Left hindlimb (tissue), 1 donor: ENCODE data around the gene SMIM7.
"Not testable (repeated sequence)": the region's sequence is repeated elsewhere in the genome, so short reads cannot be mapped to it uniquely, and the experiment has no call there.

Experiments
- DNase-seq: peaks from one replicate; pipeline ENCODE4 v3.0.0-alpha.2; 2018

The SMIM7 gene

DNA sequence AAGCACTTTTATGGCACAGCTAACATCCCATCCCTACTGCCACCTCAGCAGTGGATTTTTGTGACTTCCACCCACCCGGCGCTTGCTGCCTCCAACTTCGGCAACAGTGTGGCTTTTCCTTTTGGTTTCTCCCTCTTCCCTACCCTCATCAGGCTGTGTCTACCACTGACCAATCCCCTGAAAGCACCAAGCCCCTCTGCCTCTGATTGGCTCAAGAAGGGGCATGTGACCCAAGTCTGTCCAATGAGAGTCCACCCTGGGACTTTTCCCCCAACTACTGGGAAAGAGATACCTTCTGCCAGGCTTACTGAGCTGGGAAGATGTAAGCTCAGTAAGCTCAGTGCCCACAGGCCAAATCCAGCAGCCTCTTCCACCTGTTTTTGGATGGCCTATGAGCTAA is 5.8 kb downstream of the SMIM7 start:
- DNase-seq = no peak

DNA sequence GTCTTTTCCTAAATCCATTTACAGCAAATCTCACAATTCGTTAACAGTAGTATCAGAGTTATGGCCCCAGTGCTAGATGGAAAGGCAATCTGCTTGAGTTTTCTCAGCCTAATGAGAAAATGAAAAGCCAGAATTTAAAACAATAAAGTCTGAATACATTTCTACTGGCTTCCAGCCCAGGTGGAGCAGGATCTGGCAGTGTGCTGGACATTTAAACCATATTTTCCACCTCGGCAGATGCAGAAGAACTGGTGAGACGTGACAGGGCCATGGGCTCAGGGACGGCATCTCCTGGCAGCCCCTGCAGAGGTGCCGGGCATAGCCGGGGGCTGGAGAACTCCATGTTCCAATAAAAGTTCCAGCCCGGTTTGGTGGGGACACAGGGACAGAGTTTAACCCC is 7.1 kb downstream of the SMIM7 start:
- DNase-seq = no peak

DNA sequence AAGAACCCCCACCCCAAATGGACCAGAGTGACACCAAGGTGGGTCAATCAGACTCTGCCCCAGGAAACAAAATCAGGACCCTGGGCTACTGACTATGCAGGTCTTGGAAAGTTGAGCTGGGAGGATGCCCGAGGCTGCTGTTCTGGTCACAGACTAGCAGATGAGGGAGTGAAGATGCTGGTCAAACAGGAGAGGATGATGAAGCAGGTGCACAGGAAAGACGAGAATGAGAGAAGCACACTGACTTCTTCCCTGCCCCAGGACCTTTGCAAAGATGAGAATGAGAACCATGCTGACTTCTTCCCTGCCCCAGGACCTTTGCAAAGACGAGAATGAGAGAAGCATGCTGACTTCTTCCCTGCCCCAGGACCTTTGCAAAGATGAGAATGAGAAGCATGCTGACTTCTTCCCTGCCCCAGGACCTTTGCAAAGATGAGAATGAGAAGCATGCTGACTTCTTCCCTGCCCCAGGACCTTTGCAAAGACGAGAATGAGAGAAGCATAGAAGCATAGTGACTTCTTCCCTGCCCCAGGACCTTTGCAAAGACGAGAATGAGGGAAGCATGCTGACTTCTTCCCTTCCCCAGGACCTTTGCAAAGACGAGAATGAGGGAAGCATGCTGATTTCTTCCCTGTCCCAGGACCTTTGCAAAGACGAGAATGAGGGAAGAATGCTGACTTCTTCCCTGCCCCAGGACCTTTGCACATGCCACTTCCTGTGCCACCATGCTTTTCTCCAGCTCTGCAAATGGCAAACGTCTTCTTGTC is 8.3 kb downstream of the SMIM7 start:
- DNase-seq = not testable (repeated sequence)

DNA sequence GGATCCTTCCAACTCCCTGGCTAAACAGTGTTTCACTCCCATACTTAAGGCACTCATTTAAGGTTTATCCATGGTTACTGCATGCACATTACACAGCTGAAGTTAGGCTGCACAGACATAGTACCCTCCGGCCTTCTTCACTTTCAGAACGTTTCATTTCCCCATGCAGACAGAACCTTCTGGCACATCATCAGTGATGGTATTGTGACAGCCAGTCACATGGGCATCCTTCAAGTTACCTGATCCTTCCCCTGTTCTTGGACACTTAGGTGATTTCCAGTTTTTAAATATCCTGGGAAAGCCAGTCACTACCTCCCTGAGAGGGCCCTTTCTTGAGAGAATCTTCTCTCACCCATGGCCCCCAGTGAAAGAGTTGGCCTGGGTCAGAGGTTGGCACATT is 9.1 kb downstream of the SMIM7 start:
- no peak for DNase-seq

DNA sequence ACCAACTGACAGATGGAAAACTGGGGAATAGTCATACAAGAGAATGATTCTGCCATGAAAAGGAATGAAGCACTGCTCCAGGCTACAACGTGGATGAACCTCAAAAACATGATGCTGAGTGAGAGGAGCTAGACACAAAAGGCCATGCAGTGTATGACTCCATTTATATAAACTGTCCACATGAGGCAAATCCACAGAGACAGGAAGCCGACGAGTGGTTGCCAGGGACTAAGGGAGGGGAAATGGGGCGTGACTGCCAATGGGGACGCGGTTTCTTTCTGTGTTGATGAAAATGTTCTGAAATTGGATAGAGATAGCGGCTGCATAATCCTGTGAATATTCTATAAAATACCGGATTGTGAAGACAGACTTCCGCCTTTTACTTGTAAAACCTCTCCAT is 10.2 kb downstream of the SMIM7 start:
- no peak for DNase-seq

DNA sequence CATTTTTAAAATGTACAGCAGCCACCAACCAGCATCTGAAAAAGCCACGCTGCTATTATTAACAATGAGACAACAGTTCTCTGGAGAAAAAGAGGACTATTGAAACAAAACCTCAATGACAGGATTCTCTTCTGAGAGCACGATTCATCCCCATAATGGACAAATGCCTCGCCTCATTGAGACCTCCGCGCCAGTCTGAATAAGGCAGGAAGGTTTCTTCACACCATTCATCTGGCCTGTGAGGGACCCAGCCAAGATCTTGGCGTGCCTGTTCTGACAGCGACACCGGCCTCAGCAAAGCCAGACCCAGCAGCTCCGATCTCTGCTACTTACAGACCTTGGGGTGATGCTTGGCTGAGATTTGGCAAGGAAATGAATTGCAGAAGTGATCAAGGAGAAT is 14.8 kb downstream of the SMIM7 start:
- no peak for DNase-seq

DNA sequence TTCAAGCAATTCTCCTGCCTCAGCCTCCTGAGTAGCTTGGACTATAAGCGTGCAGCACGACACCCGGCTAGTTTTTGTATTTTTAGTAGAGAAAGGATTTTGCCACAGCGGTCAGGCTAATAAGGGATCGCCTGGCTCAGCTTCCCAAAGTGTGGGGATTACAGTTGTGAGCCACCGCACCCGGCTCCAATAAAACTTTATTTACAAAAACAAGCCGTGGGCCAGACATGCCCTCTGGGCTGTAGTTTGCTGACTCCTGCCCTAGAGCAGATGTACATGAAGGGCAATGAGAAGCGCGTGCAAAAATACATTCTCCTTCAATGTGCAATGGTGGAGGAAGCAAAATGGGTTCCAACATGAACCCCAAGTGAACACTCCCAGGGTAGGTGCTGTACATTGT is 18.2 kb downstream of the SMIM7 start:
- DNase-seq = no peak

DNA sequence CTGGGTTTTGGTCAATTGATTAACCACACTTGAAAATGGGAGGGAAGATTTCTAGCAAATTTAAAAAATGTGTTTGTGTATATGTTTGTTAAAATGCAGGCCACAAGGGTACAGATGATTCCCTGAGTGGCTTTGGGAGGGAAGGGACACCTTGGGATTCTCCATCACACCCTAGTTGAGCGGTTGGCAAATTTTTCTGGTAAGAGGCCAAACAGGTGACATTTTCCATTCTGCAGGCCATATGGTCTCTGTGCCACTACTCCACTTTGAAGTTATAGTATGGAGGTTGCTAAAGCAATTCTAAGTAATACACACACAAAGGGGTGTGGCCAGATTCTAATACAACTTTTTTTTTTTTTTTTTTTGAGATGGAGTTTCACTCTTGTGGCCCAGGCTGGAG is 19.0 kb downstream of the SMIM7 start:
- DNase-seq = no peak

DNA sequence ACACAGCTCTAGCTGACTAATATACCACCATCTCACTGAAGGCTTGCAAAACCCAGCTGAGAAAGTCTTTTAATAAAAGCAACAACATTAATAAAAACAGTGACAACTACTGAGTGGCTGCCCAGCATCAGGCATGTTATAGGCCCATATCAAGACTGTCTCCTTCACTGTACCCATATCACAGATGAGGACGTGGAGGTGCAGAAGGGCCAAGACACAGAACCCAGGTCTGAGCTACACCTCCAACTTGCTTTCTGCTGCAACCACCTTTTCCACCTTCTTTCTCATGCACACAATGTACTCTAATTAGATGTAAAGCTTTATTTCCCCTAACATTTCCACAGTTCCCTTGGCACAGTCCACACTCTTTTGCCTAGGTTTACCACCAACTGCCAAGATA is 21.3 kb downstream of the SMIM7 start:
- no peak for DNase-seq

DNA sequence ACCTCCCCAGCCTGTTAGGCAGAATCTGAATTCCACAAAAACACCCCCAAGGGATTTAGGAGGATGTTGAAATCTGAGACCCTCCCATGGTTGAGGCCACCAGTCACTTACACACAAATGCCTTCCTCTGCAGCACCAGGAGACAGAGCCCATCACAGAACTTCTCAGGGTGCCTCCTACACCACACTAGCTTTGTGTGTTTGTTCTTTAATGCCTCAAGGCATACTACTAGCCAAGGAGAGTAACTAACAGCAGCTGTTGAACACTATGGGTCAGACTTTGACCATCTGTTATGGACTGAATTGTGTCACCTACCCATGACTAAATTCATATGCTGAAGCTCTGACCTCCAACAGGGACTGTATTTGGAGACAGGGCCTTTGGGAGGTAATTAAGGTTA is 22.4 kb downstream of the SMIM7 start:
- no peak for DNase-seq

DNA sequence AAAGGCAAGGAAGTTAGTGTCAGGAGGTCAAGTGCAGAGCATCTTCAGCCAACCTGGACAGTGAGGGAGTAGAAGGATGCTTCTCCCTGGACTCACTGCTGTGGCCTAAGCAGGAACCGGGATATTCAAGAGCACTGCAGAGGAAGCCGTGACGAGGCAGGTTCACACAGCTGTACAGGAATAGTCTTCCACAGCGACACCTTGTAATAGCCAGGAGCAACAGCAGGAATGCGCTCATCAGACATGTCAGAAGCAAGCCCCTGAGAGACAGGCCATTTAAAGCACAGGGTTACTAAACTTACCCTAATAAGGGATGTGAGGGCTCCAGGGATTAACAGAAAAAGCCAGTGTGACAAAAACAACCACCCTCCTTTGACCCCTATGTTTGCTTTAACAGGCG is 28.5 kb downstream of the SMIM7 start:
- DNase-seq = no peak

DNA sequence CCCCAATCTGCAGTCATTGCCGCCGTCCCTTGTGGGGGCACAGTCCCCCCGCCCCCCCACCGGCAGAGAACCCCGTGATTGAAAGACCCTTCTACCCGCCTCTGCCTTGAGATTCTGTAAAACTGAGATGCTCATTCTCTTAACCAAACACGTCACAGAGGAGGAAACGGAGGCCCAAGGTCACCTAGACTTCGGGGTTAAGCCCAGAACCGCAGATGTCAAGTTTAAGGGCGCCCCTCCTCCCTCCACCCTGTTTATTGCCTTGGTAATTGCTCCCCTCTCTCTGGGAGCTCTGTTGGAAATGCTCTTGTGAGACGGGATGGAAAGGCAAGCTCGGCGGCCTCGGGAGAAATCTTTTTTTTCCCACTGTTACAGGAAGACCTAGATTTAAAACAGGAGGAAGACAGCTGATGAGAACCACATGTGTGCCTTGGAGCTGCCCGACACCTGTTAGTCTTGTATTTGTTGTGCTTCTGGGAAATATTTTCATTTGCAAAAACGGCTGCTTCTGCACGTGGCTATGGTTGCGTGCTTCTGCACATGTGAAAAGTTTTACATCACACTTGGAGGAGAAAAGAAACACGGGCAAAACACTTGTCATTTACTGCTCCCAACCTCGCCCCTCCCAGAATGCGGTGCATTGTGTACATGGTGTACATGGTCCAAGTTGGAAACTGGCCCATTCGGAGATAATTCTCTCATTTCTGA is 30.8 kb downstream of the SMIM7 start:
- DNase-seq = peak; percentile 80

DNA sequence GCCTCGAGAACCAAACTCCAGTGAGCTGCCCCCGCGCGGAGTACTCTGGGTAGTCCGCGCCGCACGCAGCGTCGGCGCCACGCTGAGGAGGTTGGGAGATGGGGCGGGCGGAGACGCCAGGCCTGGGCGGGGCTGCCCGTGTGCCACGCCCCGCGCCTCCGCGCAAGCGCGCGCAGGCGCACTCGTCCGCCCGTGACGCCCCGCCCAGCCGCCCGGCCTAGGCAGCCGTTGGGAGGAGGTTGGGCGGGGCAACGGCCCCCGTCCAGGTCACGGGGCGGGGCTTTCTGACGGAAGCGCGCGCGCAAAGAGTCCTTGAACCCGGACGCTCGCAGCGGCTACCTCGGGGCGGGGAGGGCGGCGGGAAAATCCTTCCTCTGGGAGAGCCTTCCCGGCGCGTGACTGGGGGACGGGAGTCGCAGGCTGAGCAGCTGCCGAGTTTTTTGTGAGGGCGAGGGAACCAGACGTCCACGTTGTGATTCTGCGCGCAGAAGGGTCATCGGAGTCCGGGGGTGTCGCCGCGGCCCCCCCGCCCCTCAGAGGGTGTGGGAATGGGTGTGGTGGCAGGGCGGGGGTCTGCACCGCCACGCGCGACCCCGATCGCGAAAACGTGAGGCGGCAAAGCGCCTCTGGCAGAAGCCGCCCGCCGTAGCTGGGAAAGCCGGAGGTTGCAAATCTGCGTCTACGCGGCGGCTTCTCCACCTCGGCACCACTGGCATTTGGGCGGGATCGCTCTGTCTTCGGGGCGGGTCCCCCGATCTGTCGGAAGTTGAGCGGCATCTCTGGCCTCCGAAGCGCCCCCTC is 31.6 kb downstream of the SMIM7 start, which contains the start of gene MED26:
Gene MED26 (minus strand): TSS at position 22 of the 801 bp plus-strand sequence. CDS start 261 bp downstream, outside the sequence.
- peak; percentile 97 for DNase-seq

DNA sequence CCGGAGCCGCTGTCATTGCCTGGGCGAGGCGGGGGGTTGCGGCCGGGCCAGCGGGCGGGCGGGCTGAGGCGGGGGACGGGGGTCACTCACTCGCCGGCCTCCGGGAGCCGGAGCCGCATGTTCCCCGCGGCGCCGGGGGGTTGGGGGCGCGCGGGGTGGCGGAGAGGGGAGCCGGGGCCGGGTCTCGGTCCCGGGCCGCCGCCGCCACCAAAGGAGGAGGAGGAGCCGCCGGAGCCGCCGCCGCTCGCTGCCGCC is 32.1 kb downstream of the SMIM7 start:
- DNase-seq = no peak

DNA sequence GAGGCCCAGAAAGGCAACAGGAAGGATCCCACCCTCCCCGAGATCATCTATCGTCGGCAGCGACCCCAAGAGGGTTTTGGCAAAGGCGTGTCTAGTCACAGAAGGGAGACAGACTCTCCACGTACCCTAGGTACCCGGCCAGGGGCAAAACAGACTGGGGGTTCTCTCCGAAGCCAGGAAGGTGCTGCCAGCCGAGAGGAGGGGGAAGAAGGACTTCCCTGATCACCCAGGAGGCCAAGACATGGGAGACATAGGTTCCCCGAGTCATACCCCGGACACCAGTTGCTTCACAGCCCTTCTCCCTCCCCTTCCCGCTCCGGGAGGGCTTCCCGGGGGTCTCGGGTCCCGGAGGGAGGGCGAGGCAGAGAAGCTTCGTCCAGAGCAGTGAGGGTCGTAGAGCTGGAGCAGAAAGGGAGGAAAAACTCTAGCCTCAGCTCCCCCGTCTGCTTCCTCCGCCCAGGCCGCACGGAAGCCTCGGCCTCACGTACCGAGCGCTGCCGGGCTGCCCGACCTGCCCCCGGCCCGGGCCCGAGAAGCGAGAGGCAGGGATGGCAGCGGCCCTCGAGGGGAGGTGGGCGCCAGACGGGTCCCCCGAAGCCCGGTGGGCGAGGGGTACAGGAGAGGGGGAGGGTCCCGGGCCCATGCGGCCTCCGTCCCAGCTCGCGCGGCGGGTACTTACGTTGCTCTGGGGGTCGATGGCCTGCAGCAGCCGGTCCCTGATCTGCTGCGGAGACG is 32.6 kb downstream of the SMIM7 start:
- no peak for DNase-seq

DNA sequence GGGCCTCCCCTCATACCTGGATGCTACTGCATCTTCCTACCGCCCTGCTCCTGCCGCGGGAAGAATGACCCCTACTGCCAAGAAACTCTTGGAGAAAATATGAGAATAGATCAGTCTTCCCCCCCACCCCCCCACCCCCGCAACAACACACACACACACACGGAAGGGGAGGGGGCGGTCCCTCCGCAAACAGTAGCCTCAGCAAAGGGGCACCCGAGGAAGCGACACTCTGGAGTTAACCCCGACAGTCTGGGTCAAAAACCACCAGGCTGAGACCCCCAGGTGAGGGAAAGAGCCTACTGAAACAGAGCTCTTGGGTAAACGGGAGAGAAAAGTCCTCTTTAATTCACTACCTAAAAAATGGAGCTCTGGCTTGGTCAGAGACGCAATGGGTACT is 33.1 kb downstream of the SMIM7 start:
- no peak for DNase-seq

DNA sequence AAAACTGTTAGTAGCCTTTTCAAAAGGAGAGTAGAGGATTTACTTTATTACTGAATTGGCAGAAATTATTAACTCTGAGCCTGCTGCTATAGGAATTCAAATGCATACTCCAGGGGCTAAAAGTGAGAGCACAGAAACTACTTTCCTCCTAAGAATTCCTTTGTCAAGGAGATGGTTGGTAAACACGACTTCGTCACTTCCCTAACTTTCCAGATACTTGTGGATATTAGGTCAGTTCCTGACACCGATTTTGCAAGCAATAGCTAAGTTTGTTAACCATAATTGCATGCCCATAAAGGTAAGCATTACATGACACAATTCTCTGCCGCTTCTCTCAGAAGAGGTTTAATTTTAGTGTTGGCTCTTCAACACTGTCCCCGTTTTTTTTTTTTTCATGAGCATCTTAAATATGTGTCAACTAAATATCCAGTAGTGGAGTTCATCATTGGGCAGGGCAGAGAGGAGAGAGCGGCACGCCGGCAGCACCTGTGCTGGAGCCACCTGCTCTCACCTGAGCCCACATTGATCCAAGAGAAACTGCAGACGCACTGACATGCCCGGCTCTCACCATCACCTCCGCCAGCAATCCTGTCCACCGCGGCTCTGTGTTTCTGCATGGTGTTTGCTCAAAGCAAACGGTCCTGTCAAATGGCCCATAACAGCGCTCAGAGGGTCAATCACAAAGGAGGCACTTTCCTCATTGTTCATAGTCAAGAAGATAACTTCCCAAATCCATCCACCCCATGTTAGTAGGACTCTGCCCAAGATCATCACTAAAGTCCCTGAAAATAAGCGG is 34.6 kb downstream of the SMIM7 start:
- no peak for DNase-seq

DNA sequence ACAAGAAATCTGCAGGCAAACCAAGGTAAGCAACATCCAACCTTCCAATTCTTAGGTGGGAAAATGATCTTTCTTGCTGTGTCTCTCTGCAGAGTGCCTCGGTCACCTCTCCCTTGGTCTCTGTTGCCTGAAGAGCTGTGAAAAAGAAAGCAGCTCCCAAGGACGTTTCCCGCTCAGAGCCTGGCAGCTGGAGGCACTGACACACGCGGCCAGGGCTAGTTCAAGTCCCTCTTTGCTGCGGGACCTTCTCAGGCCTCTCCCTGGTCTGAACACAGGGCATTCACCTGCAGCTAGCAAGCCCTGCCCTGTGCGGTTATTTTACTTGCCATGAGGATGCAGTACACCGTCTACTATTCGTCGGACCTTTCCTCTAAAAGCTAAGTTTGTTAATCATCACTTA is 35.7 kb downstream of the SMIM7 start:
- no peak for DNase-seq

DNA sequence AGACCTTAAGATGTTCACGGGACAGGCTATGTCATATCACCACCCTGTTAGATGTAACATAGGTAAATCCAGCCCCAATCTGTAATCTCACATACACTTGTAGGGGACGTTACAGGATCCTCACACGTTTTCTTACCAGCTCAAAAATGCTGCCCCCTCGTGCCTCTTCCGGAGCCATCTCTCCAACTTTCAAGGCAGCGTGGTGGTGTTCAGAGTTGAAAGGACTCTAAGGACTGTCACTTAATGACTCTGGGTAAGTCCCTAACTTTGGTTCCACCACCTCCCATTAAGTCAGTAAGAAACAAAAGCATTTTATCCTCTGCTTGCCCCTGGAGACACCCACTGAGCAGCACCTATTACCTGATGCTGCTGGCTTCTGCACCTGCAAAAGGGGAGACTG is 36.4 kb downstream of the SMIM7 start:
- DNase-seq = no peak

DNA sequence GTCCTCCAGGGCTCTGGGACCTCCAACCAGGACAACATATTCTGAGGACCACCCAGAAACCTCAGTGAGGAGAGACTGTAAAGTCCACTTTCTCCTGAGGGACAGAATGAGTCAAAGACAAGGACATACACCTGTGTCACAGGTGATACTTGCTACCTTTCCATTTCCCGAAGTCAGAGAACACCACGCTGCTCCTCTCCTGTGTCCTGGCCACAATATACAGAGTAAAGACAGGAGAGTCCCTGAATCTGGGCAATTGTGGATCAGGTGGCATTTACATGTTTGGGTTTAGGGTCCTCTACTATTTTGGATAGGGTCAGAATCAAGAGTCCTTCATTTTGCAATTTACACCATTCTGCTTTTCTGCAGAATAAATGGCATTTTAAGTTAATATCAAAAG is 36.9 kb downstream of the SMIM7 start:
- no peak for DNase-seq

DNA sequence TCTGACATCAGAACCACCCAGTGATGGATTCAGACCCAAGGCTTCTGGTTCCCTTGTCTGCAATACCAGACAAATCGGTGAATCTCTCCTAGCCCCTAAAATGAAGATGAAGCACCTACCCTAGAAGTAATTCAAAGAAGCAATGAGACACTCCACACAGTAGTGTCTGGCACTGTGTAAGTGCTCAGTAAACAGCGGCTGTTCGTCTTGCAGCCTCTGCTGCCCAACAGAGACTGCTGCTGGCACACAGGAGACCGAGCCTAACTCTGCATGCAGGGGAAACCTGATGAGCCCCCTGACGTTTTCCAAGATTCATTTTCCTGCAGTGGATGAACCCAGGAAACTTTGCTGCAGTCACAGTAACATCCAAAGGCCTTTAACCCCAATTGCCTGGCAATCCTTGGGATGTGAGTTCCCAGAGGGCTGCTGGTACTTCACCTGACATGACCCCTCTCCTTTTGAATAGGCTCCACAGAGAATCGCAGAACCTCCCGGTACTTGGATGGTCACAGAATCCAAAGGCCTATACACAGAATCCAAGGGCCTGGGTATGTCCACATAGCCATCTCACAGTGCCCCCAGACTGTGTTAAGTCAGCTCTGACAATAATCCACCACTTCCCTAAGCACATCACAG is 38.7 kb downstream of the SMIM7 start:
- DNase-seq = no peak

DNA sequence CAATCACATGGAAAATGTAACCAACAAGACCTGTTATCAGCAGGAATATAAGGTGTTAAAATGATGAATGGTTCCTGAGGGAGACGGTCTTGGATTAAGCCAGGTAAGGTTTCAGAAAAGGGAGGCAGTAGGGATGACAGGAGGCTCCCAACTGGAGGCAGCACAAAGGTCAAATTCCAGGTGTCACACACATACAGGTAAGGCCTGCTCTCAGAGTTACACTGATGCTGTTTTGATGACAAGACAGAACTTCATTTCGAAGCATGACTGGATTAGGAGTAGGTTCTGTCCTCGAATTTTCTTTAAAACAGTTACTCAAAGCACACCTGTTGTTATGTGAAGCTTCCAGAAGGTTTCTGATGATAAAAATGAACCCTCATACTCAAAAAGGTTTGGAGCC is 39.4 kb downstream of the SMIM7 start:
- DNase-seq = no peak
